Measurements from ENCODE around the gene MIF4GD. TPM values are rescaled to one million over a fixed set of nuclear protein-coding genes. Genes with fewer than 3 reads are reported as not detected.
A peak's percentile ranks its signal among the peaks of the same experiment; 100 is the strongest.

The MIF4GD gene
- total and polyA plus RNA-seq, 9 of the 15 experiments (the other 6 are each of a cell fraction or from before 2014, with no cell fraction given) = 11.8 to 63.8 (median 28.1) TPM

DNA sequence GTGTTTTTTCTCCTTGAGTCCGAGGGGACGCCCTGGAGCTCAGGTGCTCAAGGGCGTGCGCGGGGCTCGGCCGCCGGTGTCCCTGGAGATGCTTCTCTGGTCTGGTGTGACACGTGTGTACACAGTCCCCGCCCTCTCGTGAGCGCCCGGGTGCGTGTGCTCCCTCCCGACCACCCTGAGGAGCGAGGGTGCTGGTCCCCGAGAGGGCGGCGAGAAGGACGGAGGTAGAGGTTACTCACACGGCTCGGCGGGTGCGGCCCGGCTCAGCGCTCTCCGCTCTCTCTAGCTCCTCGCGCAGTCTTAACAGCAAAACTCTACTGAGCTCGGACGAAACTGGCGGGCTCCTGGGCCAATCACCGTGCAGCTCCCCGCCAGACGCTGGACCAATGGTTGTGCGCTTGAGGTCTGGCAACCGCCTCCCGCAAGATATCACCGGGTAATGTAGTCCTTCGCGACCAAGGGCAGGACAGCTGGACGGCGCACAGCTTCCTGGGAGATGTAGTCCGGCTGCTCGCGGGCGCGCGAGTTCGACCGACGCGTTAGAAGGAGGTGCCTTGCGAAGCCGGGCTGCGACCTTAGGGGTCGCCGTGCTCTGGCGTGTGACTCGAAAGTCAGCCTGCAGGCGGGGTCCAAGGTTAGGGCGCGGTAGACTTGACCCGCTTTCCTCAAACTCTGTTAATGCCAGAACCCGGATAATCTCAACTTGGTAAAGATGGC lies 18.2 kb upstream of the MIF4GD start, which contains the start of gene SLC25A19 (continued):
- TF ChIP-seq, protein P1, sequence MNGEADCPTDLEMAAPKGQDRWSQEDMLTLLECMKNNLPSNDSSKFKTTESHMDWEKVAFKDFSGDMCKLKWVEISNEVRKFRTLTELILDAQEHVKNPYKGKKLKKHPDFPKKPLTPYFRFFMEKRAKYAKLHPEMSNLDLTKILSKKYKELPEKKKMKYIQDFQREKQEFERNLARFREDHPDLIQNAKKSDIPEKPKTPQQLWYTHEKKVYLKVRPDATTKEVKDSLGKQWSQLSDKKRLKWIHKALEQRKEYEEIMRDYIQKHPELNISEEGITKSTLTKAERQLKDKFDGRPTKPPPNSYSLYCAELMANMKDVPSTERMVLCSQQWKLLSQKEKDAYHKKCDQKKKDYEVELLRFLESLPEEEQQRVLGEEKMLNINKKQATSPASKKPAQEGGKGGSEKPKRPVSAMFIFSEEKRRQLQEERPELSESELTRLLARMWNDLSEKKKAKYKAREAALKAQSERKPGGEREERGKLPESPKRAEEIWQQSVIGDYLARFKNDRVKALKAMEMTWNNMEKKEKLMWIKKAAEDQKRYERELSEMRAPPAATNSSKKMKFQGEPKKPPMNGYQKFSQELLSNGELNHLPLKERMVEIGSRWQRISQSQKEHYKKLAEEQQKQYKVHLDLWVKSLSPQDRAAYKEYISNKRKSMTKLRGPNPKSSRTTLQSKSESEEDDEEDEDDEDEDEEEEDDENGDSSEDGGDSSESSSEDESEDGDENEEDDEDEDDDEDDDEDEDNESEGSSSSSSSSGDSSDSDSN (IDR thresholded peaks at IDR 0.05; ENCODE audit: borderline replicate concordance in 1 of 2, low read depth in 2 of 2, low read length in 2 of 2) = 0 out of 4 replicates have a peak, but pooled peaks of 1 of the 2 experiments have one; percentile 20
- TF ChIP-seq PHB2 (IDR thresholded peaks at IDR 0.05; ENCODE audit: low read depth) (no peak), SMAD4 (CRISPR knock-in tag; conservative IDR thresholded peaks at IDR 0.05) (no peak; the same call in 1 of the 2 replicates), TBL1XR1 (IDR thresholded peaks at IDR 0.05; ENCODE audit: low read length in 2 of 2) (0 out of 4 replicates have a peak, but pooled peaks of 1 of the 2 experiments have one; percentile 19), ZNF3 (CRISPR knock-in tag; IDR thresholded peaks at IDR 0.05) (no peak), BRCA1 (IDR thresholded peaks at IDR 0.05) (no peak), BRCA1 (CRISPR knock-in tag; IDR thresholded peaks at IDR 0.05) (no peak), CC2D1A (IDR thresholded peaks at IDR 0.05) (no peak), SAFB (IDR thresholded peaks at IDR 0.05; ENCODE audit: borderline replicate concordance, low read depth, low read length) (no peak), DDX20 (tag; IDR thresholded peaks at IDR 0.05; ENCODE audit: low read depth) (no peak)
- TF ChIP-seq, protein P2, sequence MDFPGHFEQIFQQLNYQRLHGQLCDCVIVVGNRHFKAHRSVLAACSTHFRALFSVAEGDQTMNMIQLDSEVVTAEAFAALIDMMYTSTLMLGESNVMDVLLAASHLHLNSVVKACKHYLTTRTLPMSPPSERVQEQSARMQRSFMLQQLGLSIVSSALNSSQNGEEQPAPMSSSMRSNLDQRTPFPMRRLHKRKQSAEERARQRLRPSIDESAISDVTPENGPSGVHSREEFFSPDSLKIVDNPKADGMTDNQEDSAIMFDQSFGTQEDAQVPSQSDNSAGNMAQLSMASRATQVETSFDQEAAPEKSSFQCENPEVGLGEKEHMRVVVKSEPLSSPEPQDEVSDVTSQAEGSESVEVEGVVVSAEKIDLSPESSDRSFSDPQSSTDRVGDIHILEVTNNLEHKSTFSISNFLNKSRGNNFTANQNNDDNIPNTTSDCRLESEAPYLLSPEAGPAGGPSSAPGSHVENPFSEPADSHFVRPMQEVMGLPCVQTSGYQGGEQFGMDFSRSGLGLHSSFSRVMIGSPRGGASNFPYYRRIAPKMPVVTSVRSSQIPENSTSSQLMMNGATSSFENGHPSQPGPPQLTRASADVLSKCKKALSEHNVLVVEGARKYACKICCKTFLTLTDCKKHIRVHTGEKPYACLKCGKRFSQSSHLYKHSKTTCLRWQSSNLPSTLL (IDR thresholded peaks at IDR 0.05) = no peak
- TF ChIP-seq, protein P3, sequence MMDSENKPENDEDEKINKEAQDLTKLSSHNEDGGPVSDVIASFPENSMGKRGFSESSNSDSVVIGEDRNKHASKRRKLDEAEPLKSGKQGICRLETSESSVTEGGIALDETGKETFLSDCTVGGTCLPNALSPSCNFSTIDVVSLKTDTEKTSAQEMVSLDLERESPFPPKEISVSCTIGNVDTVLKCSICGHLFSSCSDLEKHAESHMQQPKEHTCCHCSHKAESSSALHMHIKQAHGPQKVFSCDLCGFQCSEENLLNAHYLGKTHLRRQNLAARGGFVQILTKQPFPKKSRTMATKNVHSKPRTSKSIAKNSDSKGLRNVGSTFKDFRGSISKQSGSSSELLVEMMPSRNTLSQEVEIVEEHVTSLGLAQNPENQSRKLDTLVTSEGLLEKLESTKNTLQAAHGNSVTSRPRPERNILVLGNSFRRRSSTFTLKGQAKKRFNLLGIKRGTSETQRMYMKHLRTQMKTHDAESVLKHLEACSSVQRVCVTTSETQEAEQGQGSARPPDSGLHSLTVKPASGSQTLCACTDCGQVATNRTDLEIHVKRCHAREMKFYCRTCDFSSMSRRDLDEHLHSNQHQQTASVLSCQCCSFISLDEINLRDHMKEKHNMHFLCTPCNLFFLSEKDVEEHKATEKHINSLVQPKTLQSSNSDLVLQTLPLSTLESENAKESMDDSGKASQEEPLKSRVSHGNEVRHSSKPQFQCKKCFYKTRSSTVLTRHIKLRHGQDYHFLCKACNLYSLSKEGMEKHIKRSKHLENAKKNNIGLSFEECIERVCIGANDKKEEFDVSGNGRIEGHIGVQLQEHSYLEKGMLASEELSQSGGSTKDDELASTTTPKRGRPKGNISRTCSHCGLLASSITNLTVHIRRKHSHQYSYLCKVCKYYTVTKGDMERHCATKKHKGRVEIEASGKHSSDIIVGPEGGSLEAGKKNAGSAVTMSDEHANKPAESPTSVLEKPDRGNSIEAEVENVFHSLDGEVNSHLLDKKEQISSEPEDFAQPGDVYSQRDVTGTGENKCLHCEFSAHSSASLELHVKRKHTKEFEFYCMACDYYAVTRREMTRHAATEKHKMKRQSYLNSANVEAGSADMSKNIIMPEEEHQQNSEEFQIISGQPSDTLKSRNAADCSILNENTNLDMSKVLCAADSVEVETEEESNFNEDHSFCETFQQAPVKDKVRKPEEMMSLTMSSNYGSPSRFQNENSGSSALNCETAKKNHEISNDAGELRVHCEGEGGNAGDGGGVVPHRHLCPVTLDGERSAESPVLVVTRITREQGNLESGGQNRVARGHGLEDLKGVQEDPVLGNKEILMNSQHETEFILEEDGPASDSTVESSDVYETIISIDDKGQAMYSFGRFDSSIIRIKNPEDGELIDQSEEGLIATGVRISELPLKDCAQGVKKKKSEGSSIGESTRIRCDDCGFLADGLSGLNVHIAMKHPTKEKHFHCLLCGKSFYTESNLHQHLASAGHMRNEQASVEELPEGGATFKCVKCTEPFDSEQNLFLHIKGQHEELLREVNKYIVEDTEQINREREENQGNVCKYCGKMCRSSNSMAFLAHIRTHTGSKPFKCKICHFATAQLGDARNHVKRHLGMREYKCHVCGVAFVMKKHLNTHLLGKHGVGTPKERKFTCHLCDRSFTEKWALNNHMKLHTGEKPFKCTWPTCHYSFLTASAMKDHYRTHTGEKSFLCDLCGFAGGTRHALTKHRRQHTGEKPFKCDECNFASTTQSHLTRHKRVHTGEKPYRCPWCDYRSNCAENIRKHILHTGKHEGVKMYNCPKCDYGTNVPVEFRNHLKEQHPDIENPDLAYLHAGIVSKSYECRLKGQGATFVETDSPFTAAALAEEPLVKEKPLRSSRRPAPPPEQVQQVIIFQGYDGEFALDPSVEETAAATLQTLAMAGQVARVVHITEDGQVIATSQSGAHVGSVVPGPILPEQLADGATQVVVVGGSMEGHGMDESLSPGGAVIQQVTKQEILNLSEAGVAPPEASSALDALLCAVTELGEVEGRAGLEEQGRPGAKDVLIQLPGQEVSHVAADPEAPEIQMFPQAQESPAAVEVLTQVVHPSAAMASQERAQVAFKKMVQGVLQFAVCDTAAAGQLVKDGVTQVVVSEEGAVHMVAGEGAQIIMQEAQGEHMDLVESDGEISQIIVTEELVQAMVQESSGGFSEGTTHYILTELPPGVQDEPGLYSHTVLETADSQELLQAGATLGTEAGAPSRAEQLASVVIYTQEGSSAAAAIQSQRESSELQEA (IDR thresholded peaks at IDR 0.05; ENCODE audit: low read depth) = no peak
- TF ChIP-seq, protein P4, sequence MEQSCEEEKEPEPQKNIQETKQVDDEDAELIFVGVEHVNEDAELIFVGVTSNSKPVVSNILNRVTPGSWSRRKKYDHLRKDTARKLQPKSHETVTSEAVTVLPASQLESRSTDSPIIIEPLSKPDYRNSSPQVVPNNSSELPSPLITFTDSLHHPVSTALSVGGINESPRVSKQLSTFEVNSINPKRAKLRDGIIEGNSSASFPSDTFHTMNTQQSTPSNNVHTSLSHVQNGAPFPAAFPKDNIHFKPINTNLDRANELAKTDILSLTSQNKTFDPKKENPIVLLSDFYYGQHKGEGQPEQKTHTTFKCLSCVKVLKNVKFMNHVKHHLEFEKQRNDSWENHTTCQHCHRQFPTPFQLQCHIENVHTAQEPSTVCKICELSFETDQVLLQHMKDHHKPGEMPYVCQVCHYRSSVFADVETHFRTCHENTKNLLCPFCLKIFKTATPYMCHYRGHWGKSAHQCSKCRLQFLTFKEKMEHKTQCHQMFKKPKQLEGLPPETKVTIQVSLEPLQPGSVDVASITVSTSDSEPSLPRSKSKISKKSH (CRISPR knock-in tag; IDR thresholded peaks at IDR 0.05) = no peak

Measured in K562 (cell line).